Upper lobe of left lung (tissue), 4 donors: ENCODE measurements around the gene LMTK2.

ENCODE experiments used
- EP300 ChIP-seq, 4 donors: sonication (generic); formaldehyde crosslinking; IDR thresholded peaks; one replicate each; pipeline ENCODE4 v1.5.1; 2017; ENCODE audit warnings: antibody characterized with exemption in 4 of 4, control low read depth in 2 of 4
- TF ChIP-seq, protein P1 (sequence below), 6 experiments: fragments of 450-650 bp in 4 of 6; fragments of 200-600 bp in 2 of 6; sonication (generic) in 2 of 6; IDR thresholded peaks; one replicate each; pipeline ENCODE4 v1.5.1; 2016 to 2019; ENCODE audit warnings: antibody characterized with exemption in 6 of 6

DNA sequence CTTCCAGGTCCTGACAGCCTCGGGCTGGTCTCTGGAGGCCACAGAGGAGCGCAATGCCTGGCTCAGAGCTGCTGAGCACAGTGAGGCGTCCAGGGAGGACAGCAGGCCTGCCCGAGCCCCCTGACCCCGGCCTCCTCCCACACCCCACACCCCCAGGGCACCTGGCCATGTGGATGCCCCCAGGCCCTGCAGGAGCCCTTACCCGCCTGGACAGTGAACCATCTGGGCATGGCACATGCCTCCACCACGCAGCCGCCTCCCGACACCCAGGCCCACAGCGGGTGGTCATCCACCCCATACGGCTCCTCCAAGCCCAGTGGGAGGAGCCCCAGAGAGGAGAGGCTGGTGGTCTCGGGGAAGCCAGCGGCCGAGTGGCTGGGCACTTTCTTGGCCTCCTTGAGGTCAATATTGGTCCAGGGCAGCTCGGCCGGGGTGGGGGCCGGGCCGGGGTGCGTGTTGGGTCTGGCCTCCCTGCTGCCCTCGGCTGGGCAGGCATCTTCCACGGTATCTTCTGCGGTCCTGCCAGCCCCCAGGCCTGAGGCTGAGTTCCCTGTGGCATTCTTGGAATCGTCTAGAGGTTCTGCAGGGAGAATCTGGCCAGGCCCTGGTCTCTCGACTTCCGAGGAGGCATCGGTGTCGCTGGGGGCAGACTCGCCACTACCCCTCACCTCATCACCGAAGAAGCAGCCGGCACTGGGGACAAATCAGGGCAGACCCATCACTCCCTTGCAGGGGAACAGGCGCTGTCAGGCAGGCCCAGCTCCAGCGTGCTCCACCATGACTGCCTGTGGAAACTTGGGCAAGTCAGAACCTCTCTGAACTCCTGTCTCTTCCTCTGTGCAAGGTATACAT lies 126.8 kb downstream of the LMTK2 start:
- TF ChIP-seq, protein P1, sequence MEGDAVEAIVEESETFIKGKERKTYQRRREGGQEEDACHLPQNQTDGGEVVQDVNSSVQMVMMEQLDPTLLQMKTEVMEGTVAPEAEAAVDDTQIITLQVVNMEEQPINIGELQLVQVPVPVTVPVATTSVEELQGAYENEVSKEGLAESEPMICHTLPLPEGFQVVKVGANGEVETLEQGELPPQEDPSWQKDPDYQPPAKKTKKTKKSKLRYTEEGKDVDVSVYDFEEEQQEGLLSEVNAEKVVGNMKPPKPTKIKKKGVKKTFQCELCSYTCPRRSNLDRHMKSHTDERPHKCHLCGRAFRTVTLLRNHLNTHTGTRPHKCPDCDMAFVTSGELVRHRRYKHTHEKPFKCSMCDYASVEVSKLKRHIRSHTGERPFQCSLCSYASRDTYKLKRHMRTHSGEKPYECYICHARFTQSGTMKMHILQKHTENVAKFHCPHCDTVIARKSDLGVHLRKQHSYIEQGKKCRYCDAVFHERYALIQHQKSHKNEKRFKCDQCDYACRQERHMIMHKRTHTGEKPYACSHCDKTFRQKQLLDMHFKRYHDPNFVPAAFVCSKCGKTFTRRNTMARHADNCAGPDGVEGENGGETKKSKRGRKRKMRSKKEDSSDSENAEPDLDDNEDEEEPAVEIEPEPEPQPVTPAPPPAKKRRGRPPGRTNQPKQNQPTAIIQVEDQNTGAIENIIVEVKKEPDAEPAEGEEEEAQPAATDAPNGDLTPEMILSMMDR (IDR thresholded peaks at IDR 0.05), result no peak
- no peak for TF ChIP-seq EP300 (IDR thresholded peaks at IDR 0.05)
